H1 (cell line): ENCODE data around the gene IFNA2. TPM values are rescaled to one million over a fixed set of nuclear protein-coding genes. Genes with fewer than 3 reads are reported as not detected.

ENCODE experiments used
- CTCF ChIA-PET: fragments of 300-600 bp; sonication (Branson Sonifier 250); formaldehyde crosslinking; loops from one replicate; lab custom pipeline; 2021; ENCODE audit not compliant: partially characterized antibody; lab: Charles Lee
- POLR2A ChIA-PET: fragments of 300-600 bp; sonication (Branson Sonifier 250); formaldehyde crosslinking; loops from one replicate; lab custom pipeline; 2021; ENCODE audit warnings: inconsistent platforms; ENCODE audit not compliant: partially characterized antibody; lab: Charles Lee
- DNase-seq, 2 experiments: peaks; one replicate each; pipeline versions ENCODE4 v3.0.0 to v3.0.0-alpha.2; 2010 to 2022; ENCODE audit warnings: low spot score in 2 of 2, low read depth in 1 of 2, mixed read lengths in 1 of 2
- FAIRE-seq: peaks from 2 replicates; lab custom pipeline; 2011; peaks lifted over from hg19 to GRCh38; lab: Jason Lieb, UNC
- H2AFZ ChIP-seq: 2 replicates; pipeline ENCODE4 v1.8.1; 2012; ENCODE audit warnings: low read length, inconsistent platforms
- H2AK5ac ChIP-seq: 2 replicates; pipeline ENCODE4 v1.6.1; 2013; ENCODE audit warnings: low read depth, low read length
- H2BK120ac ChIP-seq: replicated peaks from 2 replicates; pipeline ENCODE3; 2013; ENCODE audit warnings: low read depth, low read length, inconsistent platforms
- H2BK12ac ChIP-seq: 2 replicates; pipeline ENCODE4 v1.6.1; 2013; ENCODE audit warnings: low read depth, low read length
- H2BK15ac ChIP-seq: 2 replicates; pipeline ENCODE4 v1.6.1; 2013; ENCODE audit warnings: low read length
- H2BK20ac ChIP-seq: 2 replicates; pipeline ENCODE4 v1.6.1; 2013; ENCODE audit warnings: low read length
- H2BK5ac ChIP-seq: 2 replicates; pipeline ENCODE4 v1.6.1; 2013; ENCODE audit warnings: low read depth, low read length
- H3K14ac ChIP-seq: 2 replicates; pipeline ENCODE4 v1.6.1; 2013; ENCODE audit warnings: inconsistent platforms; ENCODE audit not compliant: insufficient read length
- H3K18ac ChIP-seq: 2 replicates; pipeline ENCODE4 v1.6.1; 2013; ENCODE audit warnings: low read length; ENCODE audit errors: extremely low read depth
- H3K23ac ChIP-seq: 2 replicates; pipeline ENCODE4 v1.6.1; 2013; ENCODE audit warnings: inconsistent platforms; ENCODE audit not compliant: insufficient read length
- H3K23me2 ChIP-seq: 2 replicates; pipeline ENCODE4 v1.6.1; 2013; ENCODE audit warnings: low read depth, low read length
- H3K27ac ChIP-seq: 2 replicates; pipeline ENCODE4 v1.6.1; 2011; ENCODE audit warnings: low read depth, low read length, inconsistent platforms
- H3K27me3 ChIP-seq, 4 experiments: replicated peaks in 1 of 4; 1 replicate in 1 of 4; 2 replicates in 3 of 4; pipeline versions ENCODE4 v1.6.1 to v1.8.1; 2011 to 2013; ENCODE audit warnings: low read length in 3 of 4, mild to moderate bottlenecking in 3 of 4, inconsistent platforms in 2 of 4, mixed read lengths in 2 of 4, moderate library complexity in 1 of 4; ENCODE audit not compliant: control insufficient read depth in 3 of 4, insufficient read depth in 3 of 4; ENCODE audit errors: extremely low read depth in 1 of 4
- H3K36me3 ChIP-seq, 4 experiments: 2 replicates each; pipeline versions ENCODE4 v1.6.1 to v1.8.1; 2011 to 2013; ENCODE audit warnings: mild to moderate bottlenecking in 4 of 4, low read length in 3 of 4, moderate library complexity in 2 of 4, control low read depth in 1 of 4, inconsistent platforms in 1 of 4; ENCODE audit not compliant: insufficient read depth in 4 of 4, control insufficient read depth in 2 of 4
- H3K4ac ChIP-seq: replicated peaks from 2 replicates; pipeline ENCODE3; 2013; ENCODE audit warnings: low read length, low read depth, mixed read lengths, inconsistent platforms; ENCODE audit not compliant: insufficient read length
- H3K4me1 ChIP-seq, 4 experiments: replicated peaks in 1 of 4; 1 replicate in 1 of 4; 2 replicates in 3 of 4; pipeline versions ENCODE4 v1.6.1 to v1.8.1; 2011 to 2013; ENCODE audit warnings: low read length in 3 of 4, inconsistent platforms in 2 of 4, mixed read lengths in 1 of 4; ENCODE audit not compliant: insufficient read depth in 4 of 4, control insufficient read depth in 3 of 4
- H3K4me2 ChIP-seq, 2 experiments: 2 replicates each; pipeline versions ENCODE4 v1.6.1 to v1.8.1; 2011 to 2013; ENCODE audit warnings: low read depth in 2 of 2, low read length in 2 of 2, control low read depth in 1 of 2, inconsistent platforms in 1 of 2, mild to moderate bottlenecking in 1 of 2; ENCODE audit not compliant: insufficient read depth in 1 of 2
- H3K4me3 ChIP-seq, 4 experiments: fragments of 200-600, 300-600 bp in 1 of 4; sonication (generic), shearing (Covaris generic), sonication (Bioruptor Twin) in 1 of 4; 2 replicates each; pipeline versions ENCODE4 v1.5.1 to v1.8.1; 2011 to 2016; ENCODE audit warnings: low read length in 4 of 4, low read depth in 3 of 4, control low read depth in 2 of 4, inconsistent platforms in 2 of 4, mild to moderate bottlenecking in 2 of 4, mixed read lengths in 1 of 4, moderate library complexity in 1 of 4; ENCODE audit not compliant: insufficient read depth in 2 of 4; ENCODE audit errors: extremely low read depth in 1 of 4
- H3K56ac ChIP-seq: replicated peaks from 2 replicates; pipeline ENCODE3; 2013; ENCODE audit warnings: low read depth, mild to moderate bottlenecking, mixed read lengths, low read length, inconsistent platforms; ENCODE audit not compliant: insufficient read length
- H3K79me1 ChIP-seq: 2 replicates; pipeline ENCODE4 v1.6.1; 2013; ENCODE audit warnings: low read depth, low read length, control low read depth
- H3K79me2 ChIP-seq, 2 experiments: 2 replicates each; pipeline versions ENCODE4 v1.6.1 to v1.8.1; 2012 to 2013; ENCODE audit warnings: low read length in 2 of 2, mild to moderate bottlenecking in 2 of 2, inconsistent platforms in 1 of 2; ENCODE audit not compliant: insufficient read depth in 2 of 2, control insufficient read depth in 1 of 2
- H3K9ac ChIP-seq, 4 experiments: replicated peaks in 1 of 4; 1 replicate in 1 of 4; 2 replicates in 3 of 4; pipeline versions ENCODE4 v1.6.1 to v1.8.1; 2011 to 2013; ENCODE audit warnings: low read depth in 3 of 4, low read length in 3 of 4, control low read depth in 2 of 4, mild to moderate bottlenecking in 2 of 4, moderate library complexity in 2 of 4, inconsistent platforms in 1 of 4; ENCODE audit errors: extremely low read depth in 1 of 4
- H3K9me3 ChIP-seq, 2 experiments: 2 replicates each; pipeline versions ENCODE4 v1.6.1 to v1.8.1; 2012 to 2013; ENCODE audit warnings: mild to moderate bottlenecking in 2 of 2, moderate library complexity in 2 of 2, control low read depth in 1 of 2, inconsistent platforms in 1 of 2, low read depth in 1 of 2, low read length in 1 of 2, mixed read lengths in 1 of 2; ENCODE audit not compliant: insufficient read depth in 2 of 2
- H4K20me1 ChIP-seq, 2 experiments: replicated peaks in 1 of 2; 2 replicates each; pipeline versions ENCODE3 to v1.8.1; 2011 to 2013; ENCODE audit warnings: inconsistent platforms in 2 of 2, low read length in 2 of 2, mild to moderate bottlenecking in 1 of 2; ENCODE audit not compliant: insufficient read depth in 2 of 2, control insufficient read depth in 1 of 2
- H4K5ac ChIP-seq: 2 replicates; pipeline ENCODE4 v1.6.1; 2013; ENCODE audit warnings: low read length, low read depth, mixed read lengths, inconsistent platforms; ENCODE audit not compliant: insufficient read length
- H4K8ac ChIP-seq: 2 replicates; pipeline ENCODE4 v1.8.0; 2013; ENCODE audit warnings: mild to moderate bottlenecking, moderate library complexity, low read length, inconsistent platforms; ENCODE audit not compliant: insufficient read depth; ENCODE audit errors: extremely low read depth
- H4K91ac ChIP-seq: replicated peaks from 2 replicates; pipeline ENCODE3; 2013; ENCODE audit warnings: low read length, mixed read lengths, inconsistent platforms; ENCODE audit not compliant: insufficient read length
- EP300 ChIP-seq, 2 experiments: IDR thresholded peaks; 1 replicate in 1 of 2; 2 replicates in 1 of 2; pipeline ENCODE4 v1.6.1; 2011 to 2012; ENCODE audit warnings: low read depth in 2 of 2, low read length in 2 of 2, mild to moderate bottlenecking in 2 of 2, borderline replicate concordance in 1 of 2, inconsistent platforms in 1 of 2, moderate library complexity in 1 of 2
- MAFK ChIP-seq: IDR thresholded peaks from 2 replicates; pipeline ENCODE4 v1.6.1; 2012; ENCODE audit warnings: low read depth, mild to moderate bottlenecking, improper control_type of control experiment, low read length
- RAD21 ChIP-seq, 2 experiments: IDR thresholded peaks in 1 of 2; conservative IDR thresholded peaks in 1 of 2; 2 replicates each; pipeline ENCODE4 v1.6.1; 2011; ENCODE audit warnings: low read depth in 2 of 2, low read length in 2 of 2, improper control_type of control experiment in 1 of 2, inconsistent platforms in 1 of 2, mild to moderate bottlenecking in 1 of 2, moderate library complexity in 1 of 2
- TBP ChIP-seq: IDR thresholded peaks from 2 replicates; pipeline ENCODE4 v1.6.1; 2011; ENCODE audit warnings: low read depth, low read length, improper control_type of control experiment
- WGBS, 2 experiments: shearing (Covaris generic) in 1 of 2; methylation state at CpG; one replicate each; pipeline versions ENCODE4 v1.1.6 to v1.1.7; 2013 to 2015; ENCODE audit warnings: low lambda C conversion rate in 2 of 2, mixed read lengths in 2 of 2, inconsistent platforms in 1 of 2, low coverage in 1 of 2, missing lambda C conversion rate in 1 of 2; ENCODE audit not compliant: insufficient replicate concordance in 2 of 2, insufficient coverage in 1 of 2, insufficient read length in 1 of 2; ENCODE audit errors: extremely low coverage in 1 of 2, missing lambda C conversion rate in 1 of 2; 5-methylcytosine and 5-hydroxymethylcytosine counted together
- polyA plus RNA-seq, 7 experiments: library from polyadenylated mRNA; depleted of rRNA in 3 of 7; stranded (reverse) in 5 of 7; unstranded in 2 of 7; fragments of >200 nt in 5 of 7; fragments of 200-250 nt in 2 of 7; gene quantifications; 1 replicate in 5 of 7; 2 replicates in 1 of 7; 4 replicates in 1 of 7; pipeline versions ENCODE4 v1.2.1 to v1.2.3, GENCODE V29; 2011 to 2013; ENCODE audit warnings: missing spikeins in 2 of 7, mixed read lengths in 2 of 7
- total RNA-seq: library from RNA; stranded (reverse); fragmentation: NEBNext Ultra II Directional; extraction: Animal tissue kit (Norgen Biotek cat#: 25700); gene quantifications from 2 replicates; pipeline ENCODE4 v1.2.1, GENCODE V29; 2021
- TF ChIP-seq, protein P1 (sequence below), 3 experiments: IDR thresholded peaks; 1 replicate in 2 of 3; 2 replicates in 1 of 3; pipeline versions ENCODE4 v1.5.1 to v1.6.1; 2011; ENCODE audit warnings: low read length in 3 of 3, mild to moderate bottlenecking in 3 of 3, inconsistent platforms in 2 of 3, low read depth in 1 of 3, moderate library complexity in 1 of 3; ENCODE audit not compliant: insufficient read depth in 1 of 3; ENCODE audit errors: control extremely low read depth in 1 of 3

IFNA2 gene
- total and polyA plus RNA-seq, 2 of the 8 experiments (the other 6 are each of a cell fraction or from before 2014, with no cell fraction given): not detected

DNA sequence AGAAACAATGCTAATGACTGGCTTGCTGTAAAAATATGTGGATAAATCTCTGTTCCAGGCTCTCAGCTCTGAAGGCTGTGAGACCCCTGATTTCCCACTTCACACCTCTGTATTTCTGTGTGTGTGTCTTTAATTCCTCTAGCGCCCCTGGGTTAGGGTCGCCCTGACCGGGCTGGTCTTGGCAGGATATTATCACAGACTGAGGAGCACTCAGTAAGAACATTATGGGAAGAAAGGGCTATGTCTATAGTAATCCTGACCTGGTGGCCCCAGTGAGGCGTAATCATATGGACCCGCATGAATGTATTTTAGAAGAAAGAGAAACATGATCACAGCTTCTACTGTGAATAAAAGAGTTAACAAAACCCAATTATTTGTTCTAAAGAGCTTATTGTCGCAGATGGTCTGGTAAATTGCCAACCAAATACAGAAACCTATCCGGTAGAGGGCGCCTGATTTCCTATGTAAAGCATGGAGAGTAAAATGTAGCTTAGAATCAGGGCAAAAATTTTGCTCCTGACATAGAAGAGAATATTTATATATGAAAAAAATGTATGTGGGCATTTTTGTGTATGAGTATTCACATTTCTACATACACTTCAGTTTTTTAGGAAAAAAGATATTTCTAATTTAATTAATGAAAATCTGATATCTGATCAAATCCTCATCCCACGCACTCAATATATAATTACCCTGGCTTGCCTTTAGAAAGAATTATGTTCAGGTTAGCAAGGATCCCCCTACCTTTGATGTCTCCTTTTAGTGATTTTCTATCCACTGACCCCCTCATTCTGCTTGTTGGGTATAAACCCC, 49.2 kb upstream of the IFNA2 start:
- H4K8ac ChIP-seq: no peak overlapping the region
- H3K18ac ChIP-seq: no peak overlapping the region
- H4K5ac ChIP-seq: no peak overlapping the region
- FAIRE-seq (no peak), DNase-seq (peak in 1 of 2 experiments; percentile 66)
- no peaks in the 10 kb centered on the region for H3K79me1 ChIP-seq
- no peaks in the 10 kb centered on the region for H3K36me3 ChIP-seq
- no peaks in the 10 kb centered on the region for H4K20me1 ChIP-seq
- ChIA-PET POLR2A (no interaction called here), CTCF (interaction anchor here (0.6 to 4.6 kb wide), 38 partner anchors 8 to 1355 kb away, joined by 3 to 36 read pairs (median 4); partner anchors contain the start of genes IFNA8 and KLHL9)
- no peak overlapping the region for H3K23ac ChIP-seq
- H2BK20ac ChIP-seq: no peak overlapping the region
- no peaks in the 10 kb centered on the region for H3K23me2 ChIP-seq
- H4K91ac ChIP-seq: no peak overlapping the region
- H3K14ac ChIP-seq: no peak overlapping the region
- H3K27ac ChIP-seq: no peak overlapping the region
- no peak overlapping the region for H2BK120ac ChIP-seq
- no peak overlapping the region for H2BK5ac ChIP-seq
- H3K9me3 ChIP-seq: no peaks in the 10 kb centered on the region
- no peaks in the 10 kb centered on the region for H3K79me2 ChIP-seq
- no peak overlapping the region for H3K4me3 ChIP-seq
- H2BK15ac ChIP-seq: no peak overlapping the region
- H2BK12ac ChIP-seq: no peak overlapping the region
- no peak overlapping the region for H2AFZ ChIP-seq
- H3K56ac ChIP-seq: no peak overlapping the region
- no peak overlapping the region for H3K4ac ChIP-seq
- no peaks in the 10 kb centered on the region for H3K27me3 ChIP-seq
- TF ChIP-seq MAFK (no peak), RAD21 (IDR thresholded peaks at IDR 0.05 in 1 of 2, conservative IDR thresholded peaks at IDR 0.05 in 1 of 2; ENCODE audit: low read depth in 2 of 2, low read length in 2 of 2) (peak; percentile 31 to 46; a peak in 3 of 4 replicates), TBP (no peak), EP300 (IDR thresholded peaks at IDR 0.05; ENCODE audit: borderline replicate concordance in 1 of 2, low read depth in 2 of 2, low read length in 2 of 2) (no peak)
- TF ChIP-seq, protein P1, sequence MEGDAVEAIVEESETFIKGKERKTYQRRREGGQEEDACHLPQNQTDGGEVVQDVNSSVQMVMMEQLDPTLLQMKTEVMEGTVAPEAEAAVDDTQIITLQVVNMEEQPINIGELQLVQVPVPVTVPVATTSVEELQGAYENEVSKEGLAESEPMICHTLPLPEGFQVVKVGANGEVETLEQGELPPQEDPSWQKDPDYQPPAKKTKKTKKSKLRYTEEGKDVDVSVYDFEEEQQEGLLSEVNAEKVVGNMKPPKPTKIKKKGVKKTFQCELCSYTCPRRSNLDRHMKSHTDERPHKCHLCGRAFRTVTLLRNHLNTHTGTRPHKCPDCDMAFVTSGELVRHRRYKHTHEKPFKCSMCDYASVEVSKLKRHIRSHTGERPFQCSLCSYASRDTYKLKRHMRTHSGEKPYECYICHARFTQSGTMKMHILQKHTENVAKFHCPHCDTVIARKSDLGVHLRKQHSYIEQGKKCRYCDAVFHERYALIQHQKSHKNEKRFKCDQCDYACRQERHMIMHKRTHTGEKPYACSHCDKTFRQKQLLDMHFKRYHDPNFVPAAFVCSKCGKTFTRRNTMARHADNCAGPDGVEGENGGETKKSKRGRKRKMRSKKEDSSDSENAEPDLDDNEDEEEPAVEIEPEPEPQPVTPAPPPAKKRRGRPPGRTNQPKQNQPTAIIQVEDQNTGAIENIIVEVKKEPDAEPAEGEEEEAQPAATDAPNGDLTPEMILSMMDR (IDR thresholded peaks at IDR 0.05; ENCODE audit: control extremely low read depth in 1 of 3, insufficient read depth in 1 of 3, low read depth in 1 of 3, low read length in 3 of 3): peak in 2 of 3 experiments; percentile 47; a peak in 2 of 4 replicates
- 63% methylated on average over 9 of the region's 9 CpGs; no CpG with 5 or more reads in 1 of the 2 experiments for WGBS, 2 experiments
- H3K9ac ChIP-seq: no peak overlapping the region
- no peak overlapping the region for H2AK5ac ChIP-seq
- H3K4me2 ChIP-seq: no peak overlapping the region
- no peaks in the 10 kb centered on the region for H3K4me1 ChIP-seq
